Measurements from ENCODE around the gene GPR176. TPM values are rescaled to one million over a fixed set of nuclear protein-coding genes. Genes with fewer than 3 reads are reported as not detected.

GPR176 gene
- polyA plus RNA-seq, 3 donors, result 0.08 to 0.18 TPM; not detected in 1

DNA sequence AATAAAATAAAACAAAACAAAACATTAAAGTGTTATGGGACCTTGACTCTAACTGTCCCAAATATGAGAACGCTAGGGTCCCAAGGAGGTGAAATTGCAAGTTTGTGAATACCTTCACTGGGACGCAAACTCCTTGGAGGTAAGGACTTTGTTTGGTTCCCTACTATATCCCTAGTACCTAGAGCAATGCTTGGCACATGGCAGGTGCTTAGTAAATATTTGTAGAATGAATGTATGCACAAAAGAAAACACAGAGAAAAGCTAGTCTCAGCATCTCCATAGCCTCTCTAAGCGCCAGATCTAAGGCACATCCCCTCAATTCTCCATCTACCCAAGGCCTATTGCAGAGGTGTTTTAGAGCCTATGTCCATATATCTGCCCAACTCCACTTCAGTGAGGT, 30.5 kb downstream of the GPR176 start:
- intact Hi-C loops (cut with micrococcal nuclease), result no loop called here

DNA sequence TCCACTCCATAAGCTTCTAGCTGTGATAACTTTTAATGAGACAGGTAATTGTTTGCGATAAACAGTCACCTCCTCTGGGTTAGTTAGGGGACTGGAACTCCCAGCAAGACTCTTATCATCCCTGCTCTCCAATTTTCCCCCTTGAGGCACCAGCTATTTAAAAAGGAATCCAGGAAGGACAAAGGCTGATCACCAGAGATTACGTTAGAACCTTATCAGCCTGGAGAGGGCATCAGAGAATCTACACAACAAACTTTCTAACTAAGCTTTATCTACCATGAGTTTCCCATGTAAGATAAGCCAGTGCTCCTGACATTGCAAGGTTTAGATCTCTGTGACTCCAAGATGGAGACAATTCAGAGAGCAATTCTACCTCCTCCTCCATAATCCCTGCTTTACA, 31.3 kb downstream of the GPR176 start:
- Histone ChIP-seq H3K9me3 (replicated peaks in 1 of 2; ENCODE audit: control insufficient read depth in 1 of 2, insufficient read depth in 1 of 2, low read length in 2 of 2) (no peaks in the 10 kb centered on the region), H3K79me2 (ENCODE audit: insufficient read depth, low read length) (no peaks in the 10 kb centered on the region), H4K20me1 (ENCODE audit: insufficient read depth, low read length) (no peaks in the 10 kb centered on the region), H3K4me3 (replicated peaks in 1 of 3; ENCODE audit: low read depth in 2 of 3, low read length in 3 of 3) (no peak overlapping the region), H2AFZ (ENCODE audit: insufficient read depth, low read depth, low read length, poor library complexity, severe bottlenecking) (no peak overlapping the region), H3K4me1 (ENCODE audit: control insufficient read depth in 1 of 2, insufficient read depth in 2 of 2, low read length in 2 of 2) (no peaks in the 10 kb centered on the region), H3K4me2 (replicated peaks; ENCODE audit: extremely low read depth, low read length, poor library complexity, severe bottlenecking) (no peak overlapping the region), H3K9ac (ENCODE audit: insufficient read depth, low read length, poor library complexity, severe bottlenecking) (no peak overlapping the region), H3K36me3 (replicated peaks in 1 of 2; ENCODE audit: control insufficient read depth in 1 of 2, insufficient read depth in 2 of 2, low read length in 2 of 2) (no peaks in the 10 kb centered on the region), H3K27me3 (ENCODE audit: control insufficient read depth in 2 of 2, insufficient read depth in 2 of 2, low read length in 2 of 2) (no peaks in the 10 kb centered on the region), H3K27ac (ENCODE audit: low read depth in 1 of 2, low read length in 2 of 2) (no peak overlapping the region)
- peaks cover 0 to 1% (median 1%) of the 10 kb centered on the region in 3 donors for H3K27me3 Mint-ChIP-seq (ENCODE audit: low read depth in 3 of 3)
- WGBS (ENCODE audit: insufficient coverage), result no CpG with 5 or more reads among the region's 2 CpGs
- no peaks in the 10 kb centered on the region for H3K9me3 Mint-ChIP-seq
- peaks cover 5% of the 10 kb centered on the region for H3K4me1 Mint-ChIP-seq
- H3K27ac Mint-ChIP-seq, result no peak overlapping the region
- H3K36me3 Mint-ChIP-seq, result no peaks in the 10 kb centered on the region
- DNase-seq, result no peak
- no peak overlapping the region for H3K4me3 Mint-ChIP-seq
- TF ChIP-seq, protein P1, sequence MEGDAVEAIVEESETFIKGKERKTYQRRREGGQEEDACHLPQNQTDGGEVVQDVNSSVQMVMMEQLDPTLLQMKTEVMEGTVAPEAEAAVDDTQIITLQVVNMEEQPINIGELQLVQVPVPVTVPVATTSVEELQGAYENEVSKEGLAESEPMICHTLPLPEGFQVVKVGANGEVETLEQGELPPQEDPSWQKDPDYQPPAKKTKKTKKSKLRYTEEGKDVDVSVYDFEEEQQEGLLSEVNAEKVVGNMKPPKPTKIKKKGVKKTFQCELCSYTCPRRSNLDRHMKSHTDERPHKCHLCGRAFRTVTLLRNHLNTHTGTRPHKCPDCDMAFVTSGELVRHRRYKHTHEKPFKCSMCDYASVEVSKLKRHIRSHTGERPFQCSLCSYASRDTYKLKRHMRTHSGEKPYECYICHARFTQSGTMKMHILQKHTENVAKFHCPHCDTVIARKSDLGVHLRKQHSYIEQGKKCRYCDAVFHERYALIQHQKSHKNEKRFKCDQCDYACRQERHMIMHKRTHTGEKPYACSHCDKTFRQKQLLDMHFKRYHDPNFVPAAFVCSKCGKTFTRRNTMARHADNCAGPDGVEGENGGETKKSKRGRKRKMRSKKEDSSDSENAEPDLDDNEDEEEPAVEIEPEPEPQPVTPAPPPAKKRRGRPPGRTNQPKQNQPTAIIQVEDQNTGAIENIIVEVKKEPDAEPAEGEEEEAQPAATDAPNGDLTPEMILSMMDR (IDR thresholded peaks at IDR 0.05), result no peak
- intact Hi-C loops (cut with micrococcal nuclease), result no loop called here

More for the DNA sequence above, 30.5 kb downstream of the GPR176 start:
- WGBS (ENCODE audit: insufficient coverage), result 100% methylated on average over 1 of the region's 3 CpGs
- no peak overlapping the region for H2AFZ ChIP-seq (ENCODE audit: insufficient read depth, low read depth, low read length, poor library complexity, severe bottlenecking)
- peaks cover 0 to 4% (median 0%) of the 10 kb centered on the region in 7 donors for H3K9me3 Mint-ChIP-seq
- no peak overlapping the region for H3K4me2 ChIP-seq (replicated peaks; ENCODE audit: extremely low read depth, low read length, poor library complexity, severe bottlenecking)
- H3K4me1 ChIP-seq (ENCODE audit: control insufficient read depth in 1 of 2, insufficient read depth in 2 of 2, low read length in 2 of 2), result no peaks in the 10 kb centered on the region
- H3K27me3 Mint-ChIP-seq (ENCODE audit: low read depth in 3 of 3), result peaks cover 1 to 2% (median 1%) of the 10 kb centered on the region in 3 donors
- H3K36me3 Mint-ChIP-seq, result no peaks in the 10 kb centered on the region
- H3K4me3 ChIP-seq (replicated peaks in 1 of 3; ENCODE audit: low read depth in 2 of 3, low read length in 3 of 3), result no peak overlapping the region
- no peak overlapping the region for H3K27ac ChIP-seq (ENCODE audit: low read depth in 1 of 2, low read length in 2 of 2)
- no peaks in the 10 kb centered on the region for H3K79me2 ChIP-seq (ENCODE audit: insufficient read depth, low read length)
- H3K4me1 Mint-ChIP-seq, result peaks cover 5% of the 10 kb centered on the region
- no peak overlapping the region for H3K27ac Mint-ChIP-seq
- H3K4me3 Mint-ChIP-seq, result no peak overlapping the region
- H3K9ac ChIP-seq (ENCODE audit: insufficient read depth, low read length, poor library complexity, severe bottlenecking), result no peak overlapping the region
- no peaks in the 10 kb centered on the region for H4K20me1 ChIP-seq (ENCODE audit: insufficient read depth, low read length)
- no peaks in the 10 kb centered on the region for H3K36me3 ChIP-seq (replicated peaks in 1 of 2; ENCODE audit: control insufficient read depth in 1 of 2, insufficient read depth in 2 of 2, low read length in 2 of 2)
- TF ChIP-seq, protein P1 (IDR thresholded peaks at IDR 0.05), result no peak
- H3K27me3 ChIP-seq (ENCODE audit: control insufficient read depth in 2 of 2, insufficient read depth in 2 of 2, low read length in 2 of 2), result no peaks in the 10 kb centered on the region
- H3K9me3 ChIP-seq (replicated peaks in 1 of 2; ENCODE audit: control insufficient read depth in 1 of 2, insufficient read depth in 1 of 2, low read length in 2 of 2), result no peaks in the 10 kb centered on the region
- no peak for DNase-seq
